H1 (cell line): Measurements from ENCODE around the gene SLC1A3. TPM values are rescaled to one million over a fixed set of nuclear protein-coding genes. Genes with fewer than 3 reads are reported as not detected.

ENCODE experiments used
- CTCF ChIA-PET: fragments of 300-600 bp; sonication (Branson Sonifier 250); formaldehyde crosslinking; loops from one replicate; lab custom pipeline; 2021; ENCODE audit not compliant: partially characterized antibody; lab: Charles Lee
- POLR2A ChIA-PET: fragments of 300-600 bp; sonication (Branson Sonifier 250); formaldehyde crosslinking; loops from one replicate; lab custom pipeline; 2021; ENCODE audit warnings: inconsistent platforms; ENCODE audit not compliant: partially characterized antibody; lab: Charles Lee
- DNase-seq, 2 experiments: peaks; one replicate each; pipeline versions ENCODE4 v3.0.0 to v3.0.0-alpha.2; 2010 to 2022; ENCODE audit warnings: low spot score in 2 of 2, low read depth in 1 of 2, mixed read lengths in 1 of 2
- FAIRE-seq: peaks from 2 replicates; lab custom pipeline; 2011; peaks lifted over from hg19 to GRCh38; lab: Jason Lieb, UNC
- H2AFZ ChIP-seq: 2 replicates; pipeline ENCODE4 v1.8.1; 2012; ENCODE audit warnings: low read length, inconsistent platforms
- H2AK5ac ChIP-seq: 2 replicates; pipeline ENCODE4 v1.6.1; 2013; ENCODE audit warnings: low read depth, low read length
- H2BK120ac ChIP-seq: replicated peaks from 2 replicates; pipeline ENCODE3; 2013; ENCODE audit warnings: low read depth, low read length, inconsistent platforms
- H2BK12ac ChIP-seq: 2 replicates; pipeline ENCODE4 v1.6.1; 2013; ENCODE audit warnings: low read depth, low read length
- H2BK15ac ChIP-seq: 2 replicates; pipeline ENCODE4 v1.6.1; 2013; ENCODE audit warnings: low read length
- H2BK20ac ChIP-seq: 2 replicates; pipeline ENCODE4 v1.6.1; 2013; ENCODE audit warnings: low read length
- H2BK5ac ChIP-seq: 2 replicates; pipeline ENCODE4 v1.6.1; 2013; ENCODE audit warnings: low read depth, low read length
- H3K14ac ChIP-seq: 2 replicates; pipeline ENCODE4 v1.6.1; 2013; ENCODE audit warnings: inconsistent platforms; ENCODE audit not compliant: insufficient read length
- H3K18ac ChIP-seq: 2 replicates; pipeline ENCODE4 v1.6.1; 2013; ENCODE audit warnings: low read length; ENCODE audit errors: extremely low read depth
- H3K23ac ChIP-seq: 2 replicates; pipeline ENCODE4 v1.6.1; 2013; ENCODE audit warnings: inconsistent platforms; ENCODE audit not compliant: insufficient read length
- H3K23me2 ChIP-seq: 2 replicates; pipeline ENCODE4 v1.6.1; 2013; ENCODE audit warnings: low read depth, low read length
- H3K27ac ChIP-seq: 2 replicates; pipeline ENCODE4 v1.6.1; 2011; ENCODE audit warnings: low read depth, low read length, inconsistent platforms
- H3K27me3 ChIP-seq, 4 experiments: replicated peaks in 1 of 4; 1 replicate in 1 of 4; 2 replicates in 3 of 4; pipeline versions ENCODE4 v1.6.1 to v1.8.1; 2011 to 2013; ENCODE audit warnings: low read length in 3 of 4, mild to moderate bottlenecking in 3 of 4, inconsistent platforms in 2 of 4, mixed read lengths in 2 of 4, moderate library complexity in 1 of 4; ENCODE audit not compliant: control insufficient read depth in 3 of 4, insufficient read depth in 3 of 4; ENCODE audit errors: extremely low read depth in 1 of 4
- H3K36me3 ChIP-seq, 4 experiments: 2 replicates each; pipeline versions ENCODE4 v1.6.1 to v1.8.1; 2011 to 2013; ENCODE audit warnings: mild to moderate bottlenecking in 4 of 4, low read length in 3 of 4, moderate library complexity in 2 of 4, control low read depth in 1 of 4, inconsistent platforms in 1 of 4; ENCODE audit not compliant: insufficient read depth in 4 of 4, control insufficient read depth in 2 of 4
- H3K4ac ChIP-seq: replicated peaks from 2 replicates; pipeline ENCODE3; 2013; ENCODE audit warnings: low read length, low read depth, mixed read lengths, inconsistent platforms; ENCODE audit not compliant: insufficient read length
- H3K4me1 ChIP-seq, 4 experiments: replicated peaks in 1 of 4; 1 replicate in 1 of 4; 2 replicates in 3 of 4; pipeline versions ENCODE4 v1.6.1 to v1.8.1; 2011 to 2013; ENCODE audit warnings: low read length in 3 of 4, inconsistent platforms in 2 of 4, mixed read lengths in 1 of 4; ENCODE audit not compliant: insufficient read depth in 4 of 4, control insufficient read depth in 3 of 4
- H3K4me2 ChIP-seq, 2 experiments: 2 replicates each; pipeline versions ENCODE4 v1.6.1 to v1.8.1; 2011 to 2013; ENCODE audit warnings: low read depth in 2 of 2, low read length in 2 of 2, control low read depth in 1 of 2, inconsistent platforms in 1 of 2, mild to moderate bottlenecking in 1 of 2; ENCODE audit not compliant: insufficient read depth in 1 of 2
- H3K4me3 ChIP-seq, 4 experiments: fragments of 200-600, 300-600 bp in 1 of 4; sonication (generic), shearing (Covaris generic), sonication (Bioruptor Twin) in 1 of 4; 2 replicates each; pipeline versions ENCODE4 v1.5.1 to v1.8.1; 2011 to 2016; ENCODE audit warnings: low read length in 4 of 4, low read depth in 3 of 4, control low read depth in 2 of 4, inconsistent platforms in 2 of 4, mild to moderate bottlenecking in 2 of 4, mixed read lengths in 1 of 4, moderate library complexity in 1 of 4; ENCODE audit not compliant: insufficient read depth in 2 of 4; ENCODE audit errors: extremely low read depth in 1 of 4
- H3K56ac ChIP-seq: replicated peaks from 2 replicates; pipeline ENCODE3; 2013; ENCODE audit warnings: low read depth, mild to moderate bottlenecking, mixed read lengths, low read length, inconsistent platforms; ENCODE audit not compliant: insufficient read length
- H3K79me1 ChIP-seq: 2 replicates; pipeline ENCODE4 v1.6.1; 2013; ENCODE audit warnings: low read depth, low read length, control low read depth
- H3K79me2 ChIP-seq, 2 experiments: 2 replicates each; pipeline versions ENCODE4 v1.6.1 to v1.8.1; 2012 to 2013; ENCODE audit warnings: low read length in 2 of 2, mild to moderate bottlenecking in 2 of 2, inconsistent platforms in 1 of 2; ENCODE audit not compliant: insufficient read depth in 2 of 2, control insufficient read depth in 1 of 2
- H3K9ac ChIP-seq, 4 experiments: replicated peaks in 1 of 4; 1 replicate in 1 of 4; 2 replicates in 3 of 4; pipeline versions ENCODE4 v1.6.1 to v1.8.1; 2011 to 2013; ENCODE audit warnings: low read depth in 3 of 4, low read length in 3 of 4, control low read depth in 2 of 4, mild to moderate bottlenecking in 2 of 4, moderate library complexity in 2 of 4, inconsistent platforms in 1 of 4; ENCODE audit errors: extremely low read depth in 1 of 4
- H3K9me3 ChIP-seq, 2 experiments: 2 replicates each; pipeline versions ENCODE4 v1.6.1 to v1.8.1; 2012 to 2013; ENCODE audit warnings: mild to moderate bottlenecking in 2 of 2, moderate library complexity in 2 of 2, control low read depth in 1 of 2, inconsistent platforms in 1 of 2, low read depth in 1 of 2, low read length in 1 of 2, mixed read lengths in 1 of 2; ENCODE audit not compliant: insufficient read depth in 2 of 2
- H4K20me1 ChIP-seq, 2 experiments: replicated peaks in 1 of 2; 2 replicates each; pipeline versions ENCODE3 to v1.8.1; 2011 to 2013; ENCODE audit warnings: inconsistent platforms in 2 of 2, low read length in 2 of 2, mild to moderate bottlenecking in 1 of 2; ENCODE audit not compliant: insufficient read depth in 2 of 2, control insufficient read depth in 1 of 2
- H4K5ac ChIP-seq: 2 replicates; pipeline ENCODE4 v1.6.1; 2013; ENCODE audit warnings: low read length, low read depth, mixed read lengths, inconsistent platforms; ENCODE audit not compliant: insufficient read length
- H4K8ac ChIP-seq: 2 replicates; pipeline ENCODE4 v1.8.0; 2013; ENCODE audit warnings: mild to moderate bottlenecking, moderate library complexity, low read length, inconsistent platforms; ENCODE audit not compliant: insufficient read depth; ENCODE audit errors: extremely low read depth
- H4K91ac ChIP-seq: replicated peaks from 2 replicates; pipeline ENCODE3; 2013; ENCODE audit warnings: low read length, mixed read lengths, inconsistent platforms; ENCODE audit not compliant: insufficient read length
- ASH2L ChIP-seq: fragments of 200-600, 300-600 bp; sonication (generic); IDR thresholded peaks from one replicate; pipeline ENCODE4 v1.7.1; 2017; ENCODE audit warnings: low read length
- POLR2AphosphoS5 ChIP-seq: IDR thresholded peaks from 2 replicates; pipeline ENCODE4 v1.6.1; 2011; ENCODE audit warnings: low read depth, low read length
- SIRT6 ChIP-seq: IDR thresholded peaks from one replicate; pipeline ENCODE4 v1.7.1; 2012; ENCODE audit warnings: low read length, inconsistent platforms
- SP1 ChIP-seq: IDR thresholded peaks from 2 replicates; pipeline ENCODE4 v1.6.1; 2011; ENCODE audit warnings: low read depth, low read length
- SP2 ChIP-seq: IDR thresholded peaks from 2 replicates; pipeline ENCODE4 v1.6.1; 2012; ENCODE audit warnings: mild to moderate bottlenecking, low read length, inconsistent platforms
- SP4 ChIP-seq: IDR thresholded peaks from 2 replicates; pipeline ENCODE4 v1.6.1; 2012; ENCODE audit warnings: low read length, inconsistent platforms
- SUZ12 ChIP-seq: fragments of 200-600 bp; sonication (generic); IDR thresholded peaks from 2 replicates; pipeline ENCODE4 v1.6.1; 2012; ENCODE audit warnings: mild to moderate bottlenecking, inconsistent platforms, low read length, moderate library complexity, mixed read lengths
- TBP ChIP-seq: IDR thresholded peaks from 2 replicates; pipeline ENCODE4 v1.6.1; 2011; ENCODE audit warnings: low read depth, low read length, improper control_type of control experiment
- TEAD4 ChIP-seq: IDR thresholded peaks from 2 replicates; pipeline ENCODE4 v1.6.1; 2012; ENCODE audit warnings: low read depth, low read length, inconsistent platforms, mixed read lengths
- YY1 ChIP-seq: IDR thresholded peaks from 2 replicates; pipeline ENCODE4 v1.6.1; 2011; ENCODE audit warnings: low read depth, mild to moderate bottlenecking, low read length
- WGBS, 2 experiments: shearing (Covaris generic) in 1 of 2; methylation state at CpG; one replicate each; pipeline versions ENCODE4 v1.1.6 to v1.1.7; 2013 to 2015; ENCODE audit warnings: low lambda C conversion rate in 2 of 2, mixed read lengths in 2 of 2, inconsistent platforms in 1 of 2, low coverage in 1 of 2, missing lambda C conversion rate in 1 of 2; ENCODE audit not compliant: insufficient replicate concordance in 2 of 2, insufficient coverage in 1 of 2, insufficient read length in 1 of 2; ENCODE audit errors: extremely low coverage in 1 of 2, missing lambda C conversion rate in 1 of 2; 5-methylcytosine and 5-hydroxymethylcytosine counted together
- polyA plus RNA-seq, 7 experiments: library from polyadenylated mRNA; depleted of rRNA in 3 of 7; stranded (reverse) in 5 of 7; unstranded in 2 of 7; fragments of >200 nt in 5 of 7; fragments of 200-250 nt in 2 of 7; gene quantifications; 1 replicate in 5 of 7; 2 replicates in 1 of 7; 4 replicates in 1 of 7; pipeline versions ENCODE4 v1.2.1 to v1.2.3, GENCODE V29; 2011 to 2013; ENCODE audit warnings: missing spikeins in 2 of 7, mixed read lengths in 2 of 7
- total RNA-seq: library from RNA; stranded (reverse); fragmentation: NEBNext Ultra II Directional; extraction: Animal tissue kit (Norgen Biotek cat#: 25700); gene quantifications from 2 replicates; pipeline ENCODE4 v1.2.1, GENCODE V29; 2021

SLC1A3 gene
- total and polyA plus RNA-seq, 2 of the 8 experiments (the other 6 are each of a cell fraction or from before 2014, with no cell fraction given), result 26.7 to 35.3 TPM

DNA sequence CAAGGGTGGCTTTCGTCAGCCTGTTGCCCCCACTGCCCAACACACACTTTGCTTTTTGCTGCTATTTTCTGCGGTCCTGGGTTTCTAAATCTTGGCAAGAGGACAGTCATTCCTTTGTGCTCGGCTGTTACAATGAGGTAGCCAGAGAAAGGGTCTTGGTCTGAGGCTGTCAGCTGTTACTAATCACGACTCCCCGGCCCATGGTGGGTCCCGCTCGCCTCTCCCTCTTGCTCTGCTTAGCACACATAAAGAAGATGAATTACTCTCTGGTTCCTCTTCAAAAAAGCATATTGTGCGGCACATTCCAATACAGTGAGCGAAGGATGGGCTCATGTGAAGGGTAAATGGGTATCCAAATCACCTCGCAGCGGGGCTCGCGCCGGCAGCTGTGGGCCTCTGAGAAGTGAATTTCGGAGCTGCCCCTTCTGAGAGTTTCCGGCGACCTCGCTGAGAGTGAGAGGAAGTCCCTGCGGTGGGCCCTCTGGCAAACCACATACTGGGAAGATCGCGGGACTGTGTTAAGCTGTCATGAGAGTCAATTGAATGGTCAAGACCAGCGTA is 56.0 kb downstream of the SLC1A3 start:
- H4K5ac ChIP-seq, result no peak overlapping the region
- H3K14ac ChIP-seq, result no peak overlapping the region
- H4K20me1 ChIP-seq, result no peaks in the 10 kb centered on the region
- H3K4me2 ChIP-seq, result no peak overlapping the region
- H2BK12ac ChIP-seq, result no peak overlapping the region
- H3K4me1 ChIP-seq, result peaks cover 0 to 4% (median 0%) of the 10 kb centered on the region in 4 experiments; a peak in 2 of 7 replicates
- no peak overlapping the region for H2BK20ac ChIP-seq
- no peak overlapping the region for H2BK120ac ChIP-seq
- no peak overlapping the region for H2AK5ac ChIP-seq
- no peak overlapping the region for H2AFZ ChIP-seq
- no peak for TF ChIP-seq SUZ12
- no peak for TF ChIP-seq SP4
- no peak for TF ChIP-seq POLR2AphosphoS5
- no peak for TF ChIP-seq YY1
- TF ChIP-seq ASH2L, result no peak
- TF ChIP-seq SP1, result no peak
- no peak for TF ChIP-seq TBP
- no peak for TF ChIP-seq TEAD4
- TF ChIP-seq SIRT6, result no peak
- TF ChIP-seq SP2, result no peak
- H3K9ac ChIP-seq, result no peak overlapping the region
- WGBS, 2 experiments, result 92% methylated on average over 22 of the region's 22 CpGs; no CpG with 5 or more reads in 1 of the 2 experiments
- DNase-seq (no peak), FAIRE-seq (no peak)
- H3K79me2 ChIP-seq, result no peaks in the 10 kb centered on the region
- H4K8ac ChIP-seq, result no peak overlapping the region
- no peak overlapping the region for H4K91ac ChIP-seq
- H3K23me2 ChIP-seq, result no peaks in the 10 kb centered on the region
- H3K9me3 ChIP-seq, result no peaks in the 10 kb centered on the region
- CTCF ChIA-PET, result interaction anchor here (0.8 to 2.1 kb wide), 6 partner anchors 9 to 249 kb away, joined by 3 to 7 read pairs (median 4); no protein-coding TSS in a partner anchor
- no peak overlapping the region for H3K4ac ChIP-seq
- H3K23ac ChIP-seq, result no peak overlapping the region
- no peak overlapping the region for H2BK5ac ChIP-seq
- H3K27ac ChIP-seq, result no peak overlapping the region
- no peak overlapping the region for H3K56ac ChIP-seq
- H3K36me3 ChIP-seq, result no peaks in the 10 kb centered on the region
- no peaks in the 10 kb centered on the region for H3K27me3 ChIP-seq
- H3K4me3 ChIP-seq, result no peak overlapping the region
- no peaks in the 10 kb centered on the region for H3K79me1 ChIP-seq
- H2BK15ac ChIP-seq, result no peak overlapping the region
- POLR2A ChIA-PET, result interaction anchor here (1.6 kb wide), 1 partner anchor 16 kb away, joined by 3 read pairs; no protein-coding TSS in a partner anchor
- H3K18ac ChIP-seq, result no peak overlapping the region
